Neural progenitor cell (in vitro differentiated cells): ENCODE measurements around the gene AOC1.

Experiments used
- EZH2 ChIP-seq: fragments of 200-600 bp; sonication (generic); IDR thresholded peaks from 2 replicates; pipeline ENCODE4 v1.6.1; 2017; ENCODE audit warnings: antibody characterized with exemption, mild to moderate bottlenecking, moderate library complexity
- EZH2phosphoT487 ChIP-seq: fragments of 200-600 bp; sonication (generic); IDR thresholded peaks from 2 replicates; pipeline ENCODE4 v1.6.1; 2017; ENCODE audit warnings: antibody characterized with exemption
- TF ChIP-seq, protein P1 (sequence below): fragments of 200-600 bp; sonication (generic); IDR thresholded peaks from 2 replicates; pipeline ENCODE4 v1.5.1; 2017; ENCODE audit warnings: antibody characterized with exemption, mild to moderate bottlenecking

DNA sequence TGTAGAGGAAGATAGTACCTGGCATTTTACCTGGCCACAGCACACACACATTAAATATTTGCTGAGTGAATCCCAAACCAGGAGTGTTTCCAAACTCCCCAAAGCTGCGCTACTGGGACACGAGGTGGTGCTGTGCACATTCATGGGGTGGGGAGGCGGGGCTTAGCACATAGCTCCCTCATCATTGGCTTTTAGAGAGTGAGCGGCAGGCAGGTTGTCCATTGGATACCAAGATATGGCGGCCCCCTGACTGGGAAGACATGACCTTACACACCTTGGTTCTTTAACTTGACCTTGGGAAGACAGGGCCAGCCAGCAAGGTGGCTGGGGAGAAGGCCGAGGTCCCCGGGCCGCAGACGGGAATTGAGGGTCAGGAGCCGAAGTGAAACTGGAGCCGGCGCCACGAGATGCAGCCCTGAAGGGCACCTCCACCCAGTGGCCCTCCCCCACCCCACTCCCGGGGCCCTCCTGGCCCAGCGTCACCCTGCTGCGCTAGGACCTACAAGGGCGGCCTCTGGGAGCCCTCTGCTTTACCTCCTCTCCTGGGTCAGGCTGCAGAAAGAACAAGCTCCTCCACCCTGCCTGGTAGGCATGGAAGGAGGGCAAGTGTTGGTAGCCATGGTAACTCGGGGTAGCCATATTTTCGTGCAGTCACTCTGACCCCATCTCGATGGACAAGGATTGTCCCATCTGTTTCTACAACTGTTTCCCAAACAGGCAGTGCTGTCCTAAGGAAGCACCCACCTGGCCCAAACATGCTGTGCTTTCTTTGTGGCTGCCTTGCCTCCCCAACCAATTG is 27.7 kb upstream of the AOC1 start:
- TF ChIP-seq, protein P1, sequence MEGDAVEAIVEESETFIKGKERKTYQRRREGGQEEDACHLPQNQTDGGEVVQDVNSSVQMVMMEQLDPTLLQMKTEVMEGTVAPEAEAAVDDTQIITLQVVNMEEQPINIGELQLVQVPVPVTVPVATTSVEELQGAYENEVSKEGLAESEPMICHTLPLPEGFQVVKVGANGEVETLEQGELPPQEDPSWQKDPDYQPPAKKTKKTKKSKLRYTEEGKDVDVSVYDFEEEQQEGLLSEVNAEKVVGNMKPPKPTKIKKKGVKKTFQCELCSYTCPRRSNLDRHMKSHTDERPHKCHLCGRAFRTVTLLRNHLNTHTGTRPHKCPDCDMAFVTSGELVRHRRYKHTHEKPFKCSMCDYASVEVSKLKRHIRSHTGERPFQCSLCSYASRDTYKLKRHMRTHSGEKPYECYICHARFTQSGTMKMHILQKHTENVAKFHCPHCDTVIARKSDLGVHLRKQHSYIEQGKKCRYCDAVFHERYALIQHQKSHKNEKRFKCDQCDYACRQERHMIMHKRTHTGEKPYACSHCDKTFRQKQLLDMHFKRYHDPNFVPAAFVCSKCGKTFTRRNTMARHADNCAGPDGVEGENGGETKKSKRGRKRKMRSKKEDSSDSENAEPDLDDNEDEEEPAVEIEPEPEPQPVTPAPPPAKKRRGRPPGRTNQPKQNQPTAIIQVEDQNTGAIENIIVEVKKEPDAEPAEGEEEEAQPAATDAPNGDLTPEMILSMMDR, result no peak
- TF ChIP-seq EZH2, result no peak
- TF ChIP-seq EZH2phosphoT487, result no peak
